Measurements from ENCODE around the gene HEXIM1. TPM values are rescaled to one million over a fixed set of nuclear protein-coding genes. Genes with fewer than 3 reads are reported as not detected.

The HEXIM1 gene
- total RNA-seq, 4 donors from 2014 or later, result 32.1 to 58.2 (median 45.3) TPM

- TF ChIP-seq EP300 (IDR thresholded peaks at IDR 0.05) (no peak), POLR2AphosphoS5 (IDR thresholded peaks at IDR 0.05) (no peak), POLR2A (IDR thresholded peaks at IDR 0.05; ENCODE audit: low read depth) (no peak)
- TF ChIP-seq, protein P1, sequence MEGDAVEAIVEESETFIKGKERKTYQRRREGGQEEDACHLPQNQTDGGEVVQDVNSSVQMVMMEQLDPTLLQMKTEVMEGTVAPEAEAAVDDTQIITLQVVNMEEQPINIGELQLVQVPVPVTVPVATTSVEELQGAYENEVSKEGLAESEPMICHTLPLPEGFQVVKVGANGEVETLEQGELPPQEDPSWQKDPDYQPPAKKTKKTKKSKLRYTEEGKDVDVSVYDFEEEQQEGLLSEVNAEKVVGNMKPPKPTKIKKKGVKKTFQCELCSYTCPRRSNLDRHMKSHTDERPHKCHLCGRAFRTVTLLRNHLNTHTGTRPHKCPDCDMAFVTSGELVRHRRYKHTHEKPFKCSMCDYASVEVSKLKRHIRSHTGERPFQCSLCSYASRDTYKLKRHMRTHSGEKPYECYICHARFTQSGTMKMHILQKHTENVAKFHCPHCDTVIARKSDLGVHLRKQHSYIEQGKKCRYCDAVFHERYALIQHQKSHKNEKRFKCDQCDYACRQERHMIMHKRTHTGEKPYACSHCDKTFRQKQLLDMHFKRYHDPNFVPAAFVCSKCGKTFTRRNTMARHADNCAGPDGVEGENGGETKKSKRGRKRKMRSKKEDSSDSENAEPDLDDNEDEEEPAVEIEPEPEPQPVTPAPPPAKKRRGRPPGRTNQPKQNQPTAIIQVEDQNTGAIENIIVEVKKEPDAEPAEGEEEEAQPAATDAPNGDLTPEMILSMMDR (IDR thresholded peaks at IDR 0.05), result no peak
- Histone ChIP-seq H3K4me1 (peaks cover 53 to 67% (median 55%) of the 10 kb centered on the region in 4 donors), H3K27me3 (no peaks in the 10 kb centered on the region), H3K4me3 (no peak overlapping the region), H3K27ac (replicated peaks in 1 of 4) (peak overlapping the region in 3 of 4 donors; percentile 24 to 39 (median 38)), H3K36me3 (peaks cover 28 to 85% (median 76%) of the 10 kb centered on the region in 4 donors), H3K9me3 (no peaks in the 10 kb centered on the region)
- DNase-seq (ENCODE audit: extremely low spot score), result no peak
- intact Hi-C loops (cut with DNase I), result no loop called here
- 58% methylated on average over 5 of the region's 5 CpGs for WGBS
These were observed 42.2 kb upstream of the HEXIM1 start for GRCh38 chr17:45106096-45106495.

DNA sequence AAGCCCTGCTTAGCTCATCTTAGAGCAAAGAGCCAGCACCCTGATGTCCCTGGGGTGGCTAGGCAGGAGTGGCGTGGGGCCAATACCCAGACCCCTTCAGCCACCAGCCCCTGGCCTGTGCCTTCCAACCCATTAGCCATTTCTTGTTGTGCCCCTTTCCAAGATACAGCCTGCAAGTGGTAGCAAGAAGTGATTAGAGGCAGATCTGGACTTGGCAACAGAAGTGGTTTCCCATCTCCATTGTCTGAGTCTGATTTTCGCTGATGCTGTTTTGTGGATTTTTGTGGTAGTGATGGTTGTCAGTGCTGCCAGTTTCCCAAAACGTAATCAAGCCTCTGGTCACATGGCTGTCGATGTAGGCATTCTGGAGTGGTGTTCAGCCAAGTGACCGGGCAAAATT is 41.7 kb upstream of the HEXIM1 start:
- peak overlapping the region; percentile 24 to 45 (median 38) for H3K27ac ChIP-seq (replicated peaks in 1 of 4)
- peaks cover 58 to 70% (median 60%) of the 10 kb centered on the region in 4 donors for H3K4me1 ChIP-seq
- DNase-seq (ENCODE audit: extremely low spot score), result no peak
- H3K4me3 ChIP-seq, result no peak overlapping the region
- no peaks in the 10 kb centered on the region for H3K27me3 ChIP-seq
- intact Hi-C loops (cut with DNase I), result no loop called here
- H3K36me3 ChIP-seq, result peaks cover 28 to 80% (median 72%) of the 10 kb centered on the region in 4 donors
- TF ChIP-seq POLR2AphosphoS5 (IDR thresholded peaks at IDR 0.05) (no peak), EP300 (IDR thresholded peaks at IDR 0.05) (no peak), POLR2A (IDR thresholded peaks at IDR 0.05; ENCODE audit: low read depth) (no peak)
- TF ChIP-seq, protein P1 (IDR thresholded peaks at IDR 0.05), result no peak
- H3K9me3 ChIP-seq, result no peaks in the 10 kb centered on the region
- WGBS, result 73% methylated on average over 5 of the region's 5 CpGs

DNA sequence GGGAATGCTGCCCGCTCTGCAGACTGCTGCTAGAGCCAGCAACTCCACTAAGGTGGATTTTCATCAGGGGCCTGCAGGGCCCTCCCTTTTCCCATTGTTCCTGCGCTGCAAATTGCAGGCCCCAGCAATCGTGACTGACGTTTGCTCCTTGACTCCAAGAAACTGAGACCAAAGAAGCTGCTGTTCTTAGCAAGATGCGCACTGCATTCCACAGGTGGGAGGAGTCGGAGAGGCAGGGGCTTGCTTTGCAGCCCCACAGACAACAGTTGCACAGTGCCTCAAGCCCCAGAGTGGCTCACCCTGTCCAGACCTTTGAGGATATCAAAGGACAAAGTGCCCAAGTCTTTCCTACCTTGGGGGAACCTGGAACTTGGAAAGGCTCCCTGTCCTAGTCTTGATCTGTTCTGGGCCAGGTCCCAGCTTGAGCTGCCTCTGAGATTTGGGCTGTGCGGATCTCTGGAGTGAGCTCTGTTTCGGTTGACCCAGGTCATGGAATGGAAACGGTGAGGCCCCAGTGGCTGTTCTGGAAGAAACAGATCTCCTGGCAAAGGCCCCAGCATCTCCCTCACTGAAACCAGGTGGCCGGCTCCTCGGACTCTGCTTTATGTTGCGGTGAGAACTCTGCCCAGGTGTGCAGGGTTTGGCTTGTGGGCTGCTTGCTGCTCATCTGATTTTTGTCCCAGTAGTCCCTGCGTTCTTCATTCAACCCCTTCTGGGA is 40.8 kb upstream of the HEXIM1 start:
- intact Hi-C loops (cut with DNase I), result no loop called here
- DNase-seq (ENCODE audit: extremely low spot score), result no peak
- Histone ChIP-seq H3K9me3 (no peaks in the 10 kb centered on the region), H3K27me3 (no peaks in the 10 kb centered on the region), H3K4me3 (no peak overlapping the region), H3K27ac (replicated peaks in 1 of 4) (peak overlapping the region; percentile 10 to 85 (median 64)), H3K36me3 (peaks cover 25 to 75% (median 70%) of the 10 kb centered on the region in 4 donors), H3K4me1 (peaks cover 66 to 72% (median 69%) of the 10 kb centered on the region in 4 donors)
- WGBS, result 60% methylated on average over 10 of the region's 13 CpGs
- TF ChIP-seq, protein P1 (IDR thresholded peaks at IDR 0.05), result no peak
- TF ChIP-seq EP300 (IDR thresholded peaks at IDR 0.05) (no peak), POLR2A (IDR thresholded peaks at IDR 0.05; ENCODE audit: low read depth) (no peak), POLR2AphosphoS5 (IDR thresholded peaks at IDR 0.05) (peak in 1 of 2 donors; percentile 4)

DNA sequence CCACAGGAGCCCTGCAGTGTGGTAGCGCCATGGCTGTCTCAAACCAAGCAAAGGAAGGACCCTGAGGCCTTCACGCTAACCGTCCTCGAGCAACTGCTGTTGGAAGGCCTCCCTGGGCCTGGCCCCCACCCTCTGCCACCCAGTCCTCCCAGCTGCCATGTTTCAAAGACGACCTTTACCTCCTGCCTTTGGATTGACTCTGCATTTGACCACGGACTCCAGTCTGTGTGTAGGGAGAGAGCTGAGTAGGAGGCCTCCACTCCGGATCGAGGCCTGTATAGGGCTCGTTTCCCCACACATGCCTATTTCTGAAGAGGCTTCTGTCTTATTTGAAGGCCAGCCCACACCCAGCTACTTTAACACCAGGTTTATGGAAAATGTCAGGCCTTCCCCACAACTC is 40.2 kb upstream of the HEXIM1 start:
- intact Hi-C loops (cut with DNase I), result no loop called here
- peaks cover 66 to 72% (median 67%) of the 10 kb centered on the region in 4 donors for H3K4me1 ChIP-seq
- H3K27me3 ChIP-seq, result no peaks in the 10 kb centered on the region
- WGBS, result 67% methylated on average over 8 of the region's 9 CpGs
- TF ChIP-seq, protein P1 (IDR thresholded peaks at IDR 0.05), result no peak
- TF ChIP-seq EP300 (IDR thresholded peaks at IDR 0.05), result no peak
- no peak for TF ChIP-seq POLR2AphosphoS5 (IDR thresholded peaks at IDR 0.05)
- no peak for TF ChIP-seq POLR2A (IDR thresholded peaks at IDR 0.05; ENCODE audit: low read depth)
- peaks cover 19 to 75% (median 70%) of the 10 kb centered on the region in 4 donors for H3K36me3 ChIP-seq
- H3K4me3 ChIP-seq, result no peak overlapping the region
- DNase-seq (ENCODE audit: extremely low spot score), result no peak
- H3K9me3 ChIP-seq, result no peaks in the 10 kb centered on the region
- H3K27ac ChIP-seq (replicated peaks in 1 of 4), result peak overlapping the region in 3 of 4 donors; percentile 45 to 85 (median 84)
